Choroid plexus epithelial cell (primary cell): ENCODE measurements around the gene RPH3AL.
"Not testable (repeated sequence)": the region's sequence is repeated elsewhere in the genome, so short reads cannot be mapped to it uniquely, and the experiment has no call there.

ENCODE experiments used
- DNase-seq: peaks from one replicate; pipeline ENCODE4 v3.0.0-alpha.2; 2010; ENCODE audit warnings: low read depth
- H3K4me3 ChIP-seq: 2 replicates; pipeline ENCODE4 v1.5.1; 2011; ENCODE audit warnings: low read depth, mild to moderate bottlenecking, control low read depth, low read length, moderate library complexity
- TF ChIP-seq, protein P1 (sequence below): conservative IDR thresholded peaks from 2 replicates; pipeline ENCODE4 v1.5.1; 2011; ENCODE audit warnings: low read depth, mild to moderate bottlenecking, control low read depth, inconsistent platforms, low read length, moderate library complexity

The RPH3AL gene

GRCh38 chr17:210402-210801 is 142.2 kb downstream of the RPH3AL start:
- TF ChIP-seq, protein P1, sequence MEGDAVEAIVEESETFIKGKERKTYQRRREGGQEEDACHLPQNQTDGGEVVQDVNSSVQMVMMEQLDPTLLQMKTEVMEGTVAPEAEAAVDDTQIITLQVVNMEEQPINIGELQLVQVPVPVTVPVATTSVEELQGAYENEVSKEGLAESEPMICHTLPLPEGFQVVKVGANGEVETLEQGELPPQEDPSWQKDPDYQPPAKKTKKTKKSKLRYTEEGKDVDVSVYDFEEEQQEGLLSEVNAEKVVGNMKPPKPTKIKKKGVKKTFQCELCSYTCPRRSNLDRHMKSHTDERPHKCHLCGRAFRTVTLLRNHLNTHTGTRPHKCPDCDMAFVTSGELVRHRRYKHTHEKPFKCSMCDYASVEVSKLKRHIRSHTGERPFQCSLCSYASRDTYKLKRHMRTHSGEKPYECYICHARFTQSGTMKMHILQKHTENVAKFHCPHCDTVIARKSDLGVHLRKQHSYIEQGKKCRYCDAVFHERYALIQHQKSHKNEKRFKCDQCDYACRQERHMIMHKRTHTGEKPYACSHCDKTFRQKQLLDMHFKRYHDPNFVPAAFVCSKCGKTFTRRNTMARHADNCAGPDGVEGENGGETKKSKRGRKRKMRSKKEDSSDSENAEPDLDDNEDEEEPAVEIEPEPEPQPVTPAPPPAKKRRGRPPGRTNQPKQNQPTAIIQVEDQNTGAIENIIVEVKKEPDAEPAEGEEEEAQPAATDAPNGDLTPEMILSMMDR: no peak
- H3K4me3 ChIP-seq: no peak overlapping the region
- no peak for DNase-seq

GRCh38 chr17:208429-208828 is 144.2 kb downstream of the RPH3AL start:
- TF ChIP-seq, protein P1: no peak
- H3K4me3 ChIP-seq: no peak overlapping the region
- no peak for DNase-seq

GRCh38 chr17:207775-208174 is 144.8 kb downstream of the RPH3AL start:
- DNase-seq: no peak
- no peak overlapping the region for H3K4me3 ChIP-seq
- TF ChIP-seq, protein P1: no peak

GRCh38 chr17:206941-207560 is 145.6 kb downstream of the RPH3AL start:
- no peak overlapping the region for H3K4me3 ChIP-seq
- TF ChIP-seq, protein P1: no peak
- no peak for DNase-seq

GRCh38 chr17:206484-206883 is 146.1 kb downstream of the RPH3AL start:
- H3K4me3 ChIP-seq, DNase-seq: not testable (repeated sequence)

- no peak overlapping the region for H3K4me3 ChIP-seq
- TF ChIP-seq, protein P1: no peak
- DNase-seq: no peak
These were observed 146.8 kb downstream of the RPH3AL start for GRCh38 chr17:205817-206216.

GRCh38 chr17:205148-205669 is 147.4 kb downstream of the RPH3AL start:
- TF ChIP-seq, protein P1: no peak
- DNase-seq: no peak
- no peak overlapping the region for H3K4me3 ChIP-seq
